GM18861 (cell line): ENCODE results near the gene PTPRG.

Experiments
- ATAC-seq: cut with Tn5 transposase; IDR thresholded peaks from one replicate; pipeline ENCODE4 v1.9.1; 2021; ENCODE audit not compliant: unreplicated experiment

The PTPRG gene

DNA sequence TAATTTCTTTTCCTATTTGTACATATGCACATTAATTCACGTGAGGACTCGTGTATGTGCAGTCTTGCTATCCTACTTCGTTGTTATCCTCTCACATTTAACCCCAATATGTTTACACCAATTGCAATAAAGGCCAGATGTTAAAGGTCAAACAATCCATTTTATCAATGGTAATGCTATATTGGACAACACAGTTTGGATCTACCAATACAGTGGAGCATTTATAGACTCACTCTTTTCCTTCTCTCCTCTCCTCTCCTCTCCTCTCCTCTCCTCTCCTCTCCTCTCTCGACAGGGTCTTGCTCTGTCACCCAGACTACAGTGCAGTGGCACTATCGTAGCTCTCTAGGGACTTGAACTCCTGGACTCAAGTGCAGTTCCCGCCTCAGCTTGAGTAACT, 324.0 kb downstream of the PTPRG start:
- no peak for ATAC-seq

DNA sequence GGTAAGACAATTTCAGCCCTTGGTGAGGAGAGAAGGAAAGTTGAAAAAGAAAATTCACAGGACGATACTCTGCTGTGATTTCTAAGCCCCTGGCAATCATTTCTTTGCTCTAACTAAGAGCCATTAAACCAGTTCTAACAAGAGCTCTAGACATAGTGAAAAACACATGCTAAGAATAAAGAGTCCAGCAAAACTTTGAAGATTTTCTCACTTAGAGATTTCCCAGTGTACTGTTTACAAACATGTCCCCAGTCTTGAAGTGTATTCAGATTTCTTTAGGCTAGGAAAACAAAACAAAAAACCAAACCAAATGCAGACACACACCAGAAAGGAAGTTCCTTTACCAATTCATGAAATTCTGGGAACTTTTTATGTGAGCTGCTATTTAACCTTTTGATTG, 325.8 kb downstream of the PTPRG start:
- ATAC-seq, result no peak

DNA sequence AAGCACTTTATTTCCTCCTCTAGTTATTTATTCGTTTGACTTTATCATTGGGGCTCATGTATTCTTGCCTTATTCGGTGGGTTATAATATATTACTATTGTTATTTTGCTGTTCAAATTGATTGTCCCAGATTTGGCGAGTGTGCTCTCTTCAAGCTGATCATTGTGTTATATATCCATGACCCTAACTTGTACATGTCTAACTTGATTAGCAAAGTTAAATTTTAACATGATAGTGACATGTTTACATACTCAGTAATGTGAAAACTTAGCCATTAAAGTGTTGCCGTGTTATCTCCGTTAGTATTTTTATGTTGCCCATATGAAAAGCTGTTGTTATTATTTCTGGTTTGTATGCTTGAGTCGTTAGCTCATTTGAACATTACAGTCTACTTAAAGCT, 327.9 kb downstream of the PTPRG start:
- ATAC-seq, result no peak

DNA sequence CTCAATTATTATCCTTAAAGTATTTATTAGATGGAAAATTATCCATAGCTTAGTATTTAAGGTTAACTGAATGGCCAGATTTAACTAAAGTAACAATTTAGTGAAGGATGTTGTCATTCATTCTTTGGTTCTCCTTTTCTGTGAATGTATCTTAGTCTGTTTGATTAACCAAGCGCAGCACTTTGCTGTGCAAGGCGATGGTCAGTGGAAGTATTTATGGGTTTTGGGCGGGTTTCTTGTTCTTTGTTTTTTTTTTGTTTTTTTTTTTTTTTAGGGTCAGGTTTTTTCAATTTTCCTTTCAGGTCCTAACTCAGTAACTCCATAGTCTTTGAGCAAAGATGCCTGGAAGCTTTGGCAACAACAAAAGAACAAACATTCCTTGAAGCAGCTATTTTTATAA, 328.8 kb downstream of the PTPRG start:
- ATAC-seq, result peak; percentile 28

DNA sequence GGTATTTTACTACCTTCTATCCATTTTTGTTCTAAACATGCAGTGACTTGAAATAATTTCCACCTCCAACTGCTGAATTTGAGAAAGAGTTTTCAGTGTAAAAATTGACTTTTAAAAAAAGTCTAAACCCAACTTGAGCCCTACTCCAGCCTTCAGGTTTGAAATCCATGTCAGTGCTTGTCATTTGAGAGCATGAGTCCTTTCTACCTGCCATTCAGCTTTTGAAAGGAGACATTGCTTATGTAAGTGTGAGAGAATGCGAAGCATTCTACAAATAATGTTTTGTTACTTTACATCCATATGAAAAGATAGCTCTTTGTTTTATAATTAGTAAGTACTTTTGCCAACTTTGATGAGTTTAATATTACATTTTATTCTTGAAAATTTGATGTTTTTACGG, 329.2 kb downstream of the PTPRG start:
- no peak for ATAC-seq

DNA sequence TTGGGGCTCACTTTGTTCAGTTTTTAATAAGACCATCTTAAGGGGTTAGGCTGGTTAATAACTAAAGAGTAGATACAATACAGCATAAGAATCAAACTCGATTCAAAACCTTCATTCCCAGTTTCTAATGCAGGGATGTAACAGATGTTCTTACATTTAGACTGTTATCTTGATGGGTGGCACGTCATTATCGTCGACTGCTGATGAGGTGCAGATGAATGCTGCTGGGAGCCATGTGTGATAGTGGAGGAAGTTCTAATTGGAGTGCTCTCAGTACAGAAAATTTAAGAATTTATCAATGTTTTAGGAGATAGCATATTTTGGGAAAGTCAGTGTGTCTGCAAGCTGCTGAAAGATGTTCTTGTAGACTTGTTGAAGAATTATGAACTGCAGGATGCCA, 331.5 kb downstream of the PTPRG start:
- no peak for ATAC-seq

DNA sequence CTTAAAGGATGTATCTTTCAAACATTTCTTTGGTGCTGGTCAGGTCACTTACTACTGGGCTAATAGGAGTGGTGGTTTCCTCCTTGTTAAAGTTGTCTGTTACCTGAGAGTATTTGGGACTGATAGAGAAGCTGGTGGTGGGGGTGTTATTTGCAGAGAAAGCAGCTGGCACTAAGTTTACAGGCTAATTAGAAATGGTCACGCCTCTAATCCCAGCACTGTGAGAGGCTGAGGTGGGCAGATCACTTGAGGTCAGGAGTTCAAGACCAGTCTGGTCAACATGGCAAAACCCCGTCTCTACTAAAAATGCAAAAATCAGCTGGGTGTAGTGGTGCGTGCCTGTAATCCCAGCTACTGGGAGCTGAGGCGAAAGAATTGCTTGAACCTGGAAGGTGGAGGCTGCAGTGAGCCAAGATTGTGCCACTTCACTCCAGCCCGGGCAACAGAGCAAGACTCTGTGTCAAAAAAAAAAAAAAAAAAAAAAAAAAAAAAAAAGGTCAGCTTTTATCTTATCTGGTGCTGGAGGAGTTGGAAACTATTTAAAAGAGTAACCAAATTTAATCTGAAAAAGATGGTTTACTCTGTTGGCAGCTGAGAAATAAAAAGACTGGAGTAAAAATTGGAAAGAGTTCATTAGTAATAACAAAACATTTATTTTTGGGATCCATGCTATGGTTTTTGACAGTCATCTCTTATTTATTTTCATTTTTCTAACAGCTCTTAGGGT, 332.6 kb downstream of the PTPRG start:
- ATAC-seq, result no peak

DNA sequence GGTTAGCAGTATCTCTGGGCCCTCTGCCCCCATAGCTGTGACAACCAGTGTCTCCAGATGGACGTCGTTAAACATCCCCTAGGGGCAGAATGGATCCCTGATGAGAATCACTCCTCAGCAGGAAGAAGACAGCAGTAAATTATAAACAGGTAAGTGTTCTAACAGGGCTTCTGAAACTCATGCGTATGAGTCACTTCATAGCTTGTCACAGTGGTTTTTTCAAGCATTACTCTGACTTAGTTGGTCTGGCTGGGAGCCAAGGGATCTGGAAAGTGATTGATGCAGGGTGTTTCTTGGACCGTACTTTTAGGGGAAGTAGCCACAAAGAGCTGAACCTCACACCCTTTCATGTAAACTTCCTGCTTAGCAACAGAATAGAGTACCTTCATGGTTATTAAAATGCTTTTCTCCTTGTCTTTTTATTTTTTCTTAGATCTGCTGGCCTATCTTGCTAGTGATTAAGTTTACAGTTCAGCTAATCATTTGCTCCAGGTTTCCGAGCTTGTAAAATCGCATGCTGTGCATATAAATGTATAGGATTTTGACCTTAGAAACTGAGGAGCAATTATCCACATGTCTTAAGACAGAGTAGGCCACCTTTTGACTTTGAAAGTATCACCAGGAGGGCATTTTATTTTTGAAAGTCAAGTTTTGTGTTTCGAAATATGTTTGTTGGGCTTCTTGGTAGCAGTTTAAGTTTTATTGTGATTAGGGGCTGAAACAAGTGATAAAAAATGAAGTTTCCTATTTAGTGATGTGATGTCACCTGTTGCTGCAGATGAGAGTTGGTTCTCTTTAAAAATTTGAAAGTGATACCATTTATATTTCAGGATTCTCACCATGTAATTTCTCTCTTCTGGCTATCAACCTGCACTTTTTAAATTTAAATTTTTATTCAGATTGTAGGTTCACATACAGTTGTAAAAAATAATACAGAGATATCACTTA, 333.9 kb downstream of the PTPRG start:
- ATAC-seq, result peak; percentile 95

DNA sequence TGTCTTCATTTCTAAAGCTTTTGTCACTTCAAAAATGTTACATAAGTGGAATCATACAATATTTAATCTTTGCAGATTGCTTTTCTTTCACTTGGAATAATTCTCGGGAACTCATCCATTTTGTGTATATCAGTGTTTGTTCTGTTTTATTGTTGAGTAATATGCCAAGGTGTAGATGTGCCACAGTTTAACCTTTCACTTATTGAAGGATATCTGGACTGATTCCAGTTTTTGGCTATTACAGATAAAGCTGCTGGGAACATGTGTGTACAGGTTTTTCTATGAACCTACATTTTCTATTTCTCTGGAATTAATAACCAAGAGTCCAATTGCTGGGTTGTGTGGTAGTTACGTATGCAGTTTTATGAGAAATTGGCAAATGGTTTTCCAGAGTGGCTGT, 334.9 kb downstream of the PTPRG start:
- no peak for ATAC-seq

DNA sequence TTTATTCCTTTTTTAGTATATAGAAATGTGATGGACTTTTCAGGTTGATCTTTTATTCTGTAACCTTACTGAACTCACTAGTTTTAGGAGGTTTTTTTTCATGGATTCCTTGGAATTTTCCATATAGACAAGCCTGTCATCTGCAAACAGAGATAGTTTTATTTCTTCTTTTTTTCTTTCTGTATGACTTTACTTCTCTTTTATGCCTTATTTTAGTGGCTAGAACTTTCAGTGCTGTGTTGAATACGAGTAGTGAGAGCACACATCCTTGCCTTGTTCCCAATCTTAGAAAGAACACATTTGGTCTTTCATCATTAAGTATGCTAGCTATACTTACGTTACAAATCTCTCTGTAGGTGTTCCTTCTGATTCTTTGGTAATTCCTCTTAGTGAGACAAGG, 336.5 kb downstream of the PTPRG start:
- ATAC-seq, result no peak

DNA sequence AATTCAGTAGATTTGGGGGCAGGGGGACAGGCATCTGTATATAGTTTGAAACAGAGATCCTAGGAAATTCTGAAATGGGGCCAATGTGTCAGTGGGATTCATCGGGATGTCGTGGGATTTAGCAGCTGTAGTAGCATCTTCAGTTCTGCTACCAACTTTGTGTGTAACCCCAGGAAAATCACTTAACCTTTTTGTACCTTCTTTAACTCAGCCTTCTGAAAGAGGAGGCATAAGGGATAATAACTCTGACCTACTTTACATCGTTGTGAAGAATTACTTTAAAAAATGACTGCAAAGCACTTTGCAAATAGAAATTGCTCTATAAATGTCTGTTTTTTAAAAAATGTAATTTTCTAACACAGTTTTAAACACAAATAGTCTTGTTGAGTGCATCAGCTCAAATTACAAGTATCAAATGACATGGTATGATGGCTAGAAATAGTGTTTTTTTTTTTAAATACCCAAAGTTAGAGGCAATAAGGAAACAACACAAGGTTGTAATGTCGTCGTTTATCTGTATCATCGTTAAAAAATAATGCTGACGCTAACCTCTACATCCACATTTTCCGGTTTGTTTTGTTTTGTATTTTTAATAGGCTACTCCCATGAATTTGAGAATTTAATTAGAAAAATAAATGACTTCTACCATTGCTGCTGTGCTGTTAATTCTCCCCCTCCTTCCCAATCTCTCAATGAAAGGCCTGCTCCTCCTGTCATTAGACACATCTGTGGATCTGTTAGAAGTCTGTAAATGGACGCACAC, 338.5 kb downstream of the PTPRG start:
- ATAC-seq, result no peak

DNA sequence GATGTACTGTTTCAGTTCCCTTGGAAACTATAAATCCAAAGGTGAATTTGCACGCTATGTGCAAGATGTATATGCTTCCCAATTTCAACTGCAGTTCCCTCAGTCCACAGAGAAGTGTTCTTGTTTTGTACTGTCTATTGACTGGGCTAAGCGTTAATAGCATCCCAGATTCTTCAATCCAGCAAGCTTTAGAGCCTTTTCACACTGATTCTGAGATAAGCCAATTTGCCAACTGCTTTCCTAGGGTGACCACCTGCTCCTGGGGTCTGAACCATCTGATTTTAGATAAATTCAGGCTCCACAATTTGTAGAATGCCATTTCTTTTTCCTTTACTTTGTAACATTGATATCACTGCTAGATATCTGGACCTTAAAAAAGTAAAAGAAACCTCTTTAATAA, 340.1 kb downstream of the PTPRG start:
- ATAC-seq, result no peak

DNA sequence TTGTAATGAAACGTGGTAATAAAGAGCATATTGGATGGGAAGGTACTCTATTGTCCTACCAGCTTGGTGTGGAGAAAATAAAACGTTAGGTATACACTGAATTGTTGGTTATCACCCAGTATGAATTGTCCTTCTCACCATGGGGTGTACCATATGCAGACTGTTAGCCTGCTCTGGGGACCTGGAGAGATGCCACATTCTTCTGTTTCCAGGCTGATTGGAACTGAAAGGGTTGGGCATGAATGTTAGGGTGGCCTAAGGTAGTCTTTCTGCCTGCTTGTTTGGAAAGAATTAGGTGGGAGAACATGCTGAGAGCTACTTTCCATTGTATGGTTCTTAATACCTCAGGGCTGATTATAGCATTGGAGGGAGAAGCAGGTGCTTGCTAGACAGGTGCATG, 340.6 kb downstream of the PTPRG start:
- ATAC-seq, result no peak

DNA sequence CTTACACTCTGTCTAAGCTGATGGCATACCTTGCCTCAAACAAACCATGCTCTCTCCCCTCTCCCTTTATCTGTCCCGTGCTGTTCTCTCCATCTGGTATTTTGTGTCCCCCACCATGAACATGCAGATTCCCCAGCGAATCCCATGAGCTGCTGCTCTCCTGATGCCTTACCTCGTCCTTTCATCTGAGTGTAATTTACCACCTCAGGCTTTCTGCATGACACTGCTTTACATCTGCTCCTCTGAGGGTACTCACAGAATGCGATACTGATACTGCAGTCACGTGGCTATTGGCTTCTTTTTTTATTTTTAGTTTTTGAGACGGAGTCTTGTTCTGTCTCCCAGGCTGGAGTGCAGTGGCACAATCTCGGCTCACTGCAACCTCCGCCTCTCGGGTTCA, 341.7 kb downstream of the PTPRG start:
- no peak for ATAC-seq

DNA sequence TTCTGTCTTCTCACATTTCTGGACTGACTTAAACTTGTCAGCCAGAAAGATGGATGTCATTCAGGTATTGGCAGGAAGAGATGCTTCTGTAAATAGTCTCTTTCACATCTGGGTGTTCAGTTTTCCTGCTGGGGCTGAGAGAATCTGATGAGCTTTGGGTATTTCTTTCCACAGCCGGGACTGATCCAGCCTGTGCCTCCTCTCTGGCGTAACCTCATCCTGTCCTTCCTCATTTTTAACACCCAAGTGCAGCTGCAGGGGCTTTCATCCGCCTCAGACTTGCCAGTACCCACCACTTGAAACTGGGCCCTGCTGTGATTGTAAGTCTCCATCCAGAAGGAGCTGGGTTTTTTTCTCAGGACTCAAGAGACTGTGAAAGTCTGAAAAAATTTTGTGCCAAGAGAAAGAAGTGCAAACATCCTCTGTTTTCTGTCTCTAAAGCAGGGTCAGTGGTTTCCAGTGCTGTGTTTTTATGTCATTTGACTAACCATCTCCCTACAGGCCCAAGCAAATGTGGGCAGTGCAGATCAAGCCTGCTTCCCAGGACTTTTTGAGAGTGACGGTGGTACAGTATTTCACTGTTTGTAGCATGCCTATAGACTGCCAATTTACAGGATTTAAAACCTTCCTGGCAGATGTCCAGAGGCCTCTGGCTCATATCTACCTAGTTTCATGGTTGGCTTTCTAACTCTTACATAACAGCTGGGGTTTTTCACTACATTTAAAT, 342.7 kb downstream of the PTPRG start:
- peak; percentile 42 for ATAC-seq

DNA sequence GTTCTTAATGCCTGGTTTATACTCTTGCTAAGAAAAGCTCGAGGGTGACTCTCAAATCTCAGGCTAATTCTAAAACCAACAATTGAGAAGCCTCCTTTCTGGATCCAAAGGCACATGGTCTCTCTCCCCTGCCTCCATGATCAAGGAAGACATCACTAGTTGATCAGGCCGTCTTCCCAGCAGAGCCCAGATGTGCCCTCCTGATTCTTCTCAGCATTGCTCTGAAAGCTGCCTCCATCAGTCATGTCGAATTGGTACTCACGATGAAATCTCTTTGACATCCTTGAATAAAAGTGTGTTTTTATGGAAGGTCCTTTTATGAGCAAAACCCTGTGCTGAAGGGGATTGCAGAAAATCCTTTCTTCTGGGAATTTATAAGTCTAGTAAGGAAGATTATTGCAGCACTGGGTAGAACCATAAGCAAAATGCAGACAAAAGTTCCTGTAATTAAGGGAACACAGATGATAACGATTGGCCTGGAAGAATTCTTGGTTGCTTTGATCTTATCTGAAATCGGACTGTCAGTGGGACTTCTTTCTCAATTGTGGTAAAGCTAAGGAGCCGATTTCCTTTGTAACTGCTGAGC, 345.9 kb downstream of the PTPRG start:
- ATAC-seq, result no peak

DNA sequence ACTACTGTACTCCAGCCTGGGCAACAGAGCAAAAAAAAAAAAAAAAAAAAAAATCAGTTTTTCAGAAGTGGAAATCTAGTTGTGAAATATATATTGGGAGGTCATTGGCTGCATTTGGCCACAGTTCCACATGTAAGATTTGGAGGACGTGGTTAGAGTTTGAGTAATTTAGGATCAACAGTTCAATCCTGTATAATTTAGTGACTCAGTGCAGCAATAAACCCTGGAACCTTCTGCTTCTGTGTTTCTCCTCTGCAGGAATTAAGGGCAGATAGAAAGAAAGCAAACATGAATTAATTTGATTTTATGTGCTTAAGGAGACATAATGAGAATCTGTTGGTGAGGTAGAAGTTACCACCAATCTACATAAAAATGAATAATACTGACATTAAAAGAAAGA, 347.0 kb downstream of the PTPRG start:
- ATAC-seq, result no peak

DNA sequence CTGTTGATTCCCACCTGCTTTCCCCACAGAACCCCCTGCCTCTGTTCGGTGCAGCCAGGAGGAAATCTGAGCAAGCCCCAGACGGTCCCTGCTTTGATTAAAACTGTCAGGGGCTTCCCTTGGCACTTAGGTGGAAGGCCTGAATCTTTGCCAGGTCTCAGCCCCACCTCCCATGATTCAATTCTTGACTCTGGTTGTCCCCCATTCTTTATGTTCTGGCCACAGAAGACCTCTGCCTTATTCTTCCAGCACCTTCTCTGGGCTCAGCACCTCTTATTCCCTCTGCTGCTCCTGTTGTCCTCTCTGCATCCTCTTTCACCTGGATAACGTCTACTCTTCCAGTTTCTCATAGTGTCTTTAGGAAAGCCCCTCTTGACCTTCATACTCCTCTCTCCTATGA, 349.4 kb downstream of the PTPRG start:
- no peak for ATAC-seq

DNA sequence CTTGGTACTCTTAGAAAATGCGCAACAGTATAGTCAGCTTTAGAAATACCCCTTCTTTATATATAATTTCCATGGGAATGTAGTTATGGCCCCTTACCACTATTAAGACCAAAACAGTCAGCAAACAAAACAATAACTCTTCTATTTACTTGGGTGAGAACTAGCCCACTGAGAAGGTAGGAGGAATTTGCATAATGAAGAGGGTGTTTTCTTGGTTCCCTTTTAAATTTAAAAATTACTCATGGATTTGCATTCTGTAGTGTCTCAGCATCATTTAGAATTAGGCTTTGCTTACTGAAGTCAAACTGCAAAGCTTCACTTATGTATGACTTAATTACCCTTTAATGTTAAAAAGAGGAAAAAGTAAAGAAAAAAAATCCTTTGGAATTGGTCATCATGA, 350.8 kb downstream of the PTPRG start:
- ATAC-seq, result peak; percentile 92

DNA sequence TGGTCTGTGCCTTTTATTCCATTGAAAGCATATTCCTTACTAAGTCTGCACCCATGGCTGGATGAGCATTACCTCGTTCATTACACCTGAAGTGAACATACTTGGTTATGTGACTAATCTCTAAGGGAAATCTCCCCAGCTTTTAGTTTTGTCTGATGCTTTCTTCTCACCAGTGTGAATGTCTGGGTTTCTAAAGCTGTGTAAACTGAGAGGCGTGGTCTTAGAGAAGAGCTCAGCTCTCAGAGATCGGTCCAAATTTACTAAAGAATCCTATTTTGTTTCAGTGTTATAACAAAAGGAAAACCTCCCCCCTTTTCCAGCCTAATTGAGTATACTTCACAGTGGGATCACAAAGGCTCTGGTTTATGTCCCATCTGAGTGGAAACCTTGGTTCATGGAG, 352.3 kb downstream of the PTPRG start:
- no peak for ATAC-seq

DNA sequence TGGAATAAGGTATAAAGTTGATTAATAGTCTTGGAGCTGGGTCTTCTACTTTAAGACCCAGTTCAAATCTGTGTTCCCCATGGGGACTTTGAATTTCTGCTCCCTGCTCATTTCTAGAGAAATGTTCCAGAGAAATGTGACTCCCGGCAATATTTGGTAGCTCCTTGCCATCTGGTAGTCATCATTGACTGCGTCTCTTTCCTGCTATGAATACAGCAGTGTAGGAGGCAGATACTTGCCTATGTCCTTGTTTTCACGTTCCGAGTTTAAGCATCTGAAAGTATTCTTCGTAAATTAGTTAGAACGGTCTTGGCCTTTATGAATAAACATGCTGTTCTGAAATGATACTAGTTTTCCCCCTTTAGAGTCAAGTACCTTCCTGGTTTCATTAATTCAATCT, 352.9 kb downstream of the PTPRG start:
- no peak for ATAC-seq
